ENCODE measurements around the gene GSDMA.
A peak's percentile ranks its signal among the peaks of the same experiment; 100 is the strongest.

Gene GSDMA

DNA sequence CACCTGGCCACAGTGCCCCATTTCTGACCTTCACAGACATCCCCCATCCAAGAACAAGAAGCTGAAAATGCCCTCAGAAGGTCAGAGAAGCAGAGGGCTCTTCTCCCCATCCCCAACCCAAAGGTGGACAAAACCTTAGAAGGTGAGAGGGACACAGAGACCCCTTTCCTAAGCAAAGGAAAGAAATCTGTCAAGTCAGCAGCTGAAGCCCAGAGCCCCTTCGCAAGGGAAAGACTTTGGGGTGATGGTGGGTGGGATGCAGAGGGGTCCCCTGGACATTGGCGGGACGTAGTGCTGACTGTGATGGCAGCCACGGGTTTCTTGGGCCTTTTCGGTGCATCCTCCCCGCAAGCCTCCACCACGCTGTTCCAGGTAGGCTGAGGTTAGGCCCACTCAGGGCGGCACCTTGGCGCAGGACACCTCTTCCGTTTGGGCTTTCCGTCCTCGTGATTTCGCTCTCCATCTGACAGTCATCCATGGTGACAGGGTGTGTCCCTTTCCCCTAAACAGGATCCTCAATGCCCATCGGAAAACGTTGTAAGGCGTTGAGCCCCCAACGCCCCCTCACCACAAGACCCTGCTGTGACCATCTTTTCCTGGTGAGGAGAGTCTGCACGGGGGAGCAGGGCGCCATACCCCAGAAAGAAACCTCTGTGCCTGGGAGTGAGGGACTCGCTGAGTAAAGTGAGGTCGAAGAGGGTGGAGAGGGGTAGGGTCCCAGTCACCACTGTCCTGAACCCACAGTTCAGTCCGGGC, 10.7 kb upstream of the GSDMA start:
- peak overlapping the region in 3 of 21 experiments; percentile 2 to 50 (median 16) for H3K27ac ChIP-seq
- peak overlapping the region in 6 of 7 experiments; percentile 7 to 47 (median 26) for H3K4me3 ChIP-seq

GRCh38 chr17:39952680-39953470, 9.9 kb upstream of the GSDMA start:
- H3K27ac ChIP-seq: peak overlapping the region in 14 of 21 experiments; percentile 16 to 81 (median 52)
- H3K4me3 ChIP-seq: peak overlapping the region; percentile 24 to 47 (median 37)

GRCh38 chr17:39953471-39953888, 9.3 kb upstream of the GSDMA start:
- Histone ChIP-seq H3K4me3 (peak overlapping the region; percentile 16 to 47 (median 37)), H3K27ac (peak overlapping the region in 14 of 21 experiments; percentile 31 to 81 (median 52))

DNA sequence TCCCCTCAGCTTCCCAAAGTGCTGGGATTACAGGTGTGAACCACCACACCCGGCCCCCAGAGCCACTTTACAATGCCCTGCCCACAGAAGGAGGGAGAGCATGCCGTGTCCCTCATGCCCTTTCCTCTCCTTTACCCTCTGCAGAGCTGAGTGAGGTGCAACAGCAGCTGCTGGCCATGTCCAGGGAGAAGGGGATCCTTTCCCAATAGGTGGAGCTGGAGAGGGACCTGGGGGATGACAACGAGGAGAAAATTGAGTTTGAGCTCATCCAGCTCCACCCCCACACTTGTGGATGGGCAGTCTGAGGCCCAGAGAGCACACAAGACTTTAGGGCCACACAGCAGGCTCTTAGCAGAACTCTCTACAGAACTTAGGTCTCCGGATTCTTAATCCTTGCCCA, 7.9 kb upstream of the GSDMA start:
- H3K4me3 ChIP-seq: no peak overlapping the region
- H3K27ac ChIP-seq: no peak overlapping the region

- H3K27ac ChIP-seq: no peak overlapping the region
- no peak overlapping the region for H3K4me3 ChIP-seq
Measured at GRCh38 chr17:39955726-39956225, 7.0 kb upstream of the GSDMA start.

- Histone ChIP-seq H3K27ac (peak overlapping the region in 1 of 21 experiments; percentile 6), H3K4me3 (no peak overlapping the region)
Measured at GRCh38 chr17:39960524-39961041, 2.2 kb upstream of the GSDMA start.

- H3K4me3 ChIP-seq: no peak overlapping the region
Measured at GRCh38 chr17:39963829-39964228, 1.0 kb downstream of the GSDMA start.

GRCh38 chr17:39965017-39965699, 2.4 kb downstream of the GSDMA start:
- H3K4me3 ChIP-seq: no peak overlapping the region
- H3K27ac ChIP-seq: peak overlapping the region in 1 of 21 experiments; percentile 1

More at GRCh38 chr17:39963829-39964228, 1.0 kb downstream of the GSDMA start:
- peak overlapping the region in 7 of 21 experiments; percentile 9 to 68 (median 37) for H3K27ac ChIP-seq

GRCh38 chr17:39966771-39967170, 4.0 kb downstream of the GSDMA start:
- peak overlapping the region in 4 of 21 experiments; percentile 15 to 54 (median 50) for H3K27ac ChIP-seq
- H3K4me3 ChIP-seq: no peak overlapping the region

- H3K27ac ChIP-seq: peak overlapping the region in 2 of 21 experiments; percentile 27 to 35
- H3K4me3 ChIP-seq: no peak overlapping the region
Measured at GRCh38 chr17:39968761-39969160, 6.0 kb downstream of the GSDMA start.

DNA sequence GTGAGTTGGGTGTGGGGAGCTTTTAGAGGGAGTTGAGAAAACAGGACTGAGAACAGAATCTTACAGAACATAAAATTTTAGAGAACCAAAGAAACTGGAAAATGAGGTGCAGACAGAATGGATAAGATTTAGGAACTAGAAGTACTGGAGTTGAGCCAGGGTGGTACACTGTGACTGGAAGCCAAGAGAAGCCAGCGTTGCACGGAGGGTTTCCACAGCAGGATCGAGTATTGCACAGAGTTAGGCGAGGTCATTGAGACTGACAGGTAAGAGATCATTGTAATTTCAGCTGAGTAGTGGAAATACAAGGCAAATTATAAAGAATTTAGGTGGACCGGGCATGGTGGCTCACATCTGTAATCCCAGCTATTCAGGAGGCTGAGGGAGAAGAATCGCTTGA, 6.6 kb downstream of the GSDMA start:
- no peak overlapping the region for H3K27ac ChIP-seq

DNA sequence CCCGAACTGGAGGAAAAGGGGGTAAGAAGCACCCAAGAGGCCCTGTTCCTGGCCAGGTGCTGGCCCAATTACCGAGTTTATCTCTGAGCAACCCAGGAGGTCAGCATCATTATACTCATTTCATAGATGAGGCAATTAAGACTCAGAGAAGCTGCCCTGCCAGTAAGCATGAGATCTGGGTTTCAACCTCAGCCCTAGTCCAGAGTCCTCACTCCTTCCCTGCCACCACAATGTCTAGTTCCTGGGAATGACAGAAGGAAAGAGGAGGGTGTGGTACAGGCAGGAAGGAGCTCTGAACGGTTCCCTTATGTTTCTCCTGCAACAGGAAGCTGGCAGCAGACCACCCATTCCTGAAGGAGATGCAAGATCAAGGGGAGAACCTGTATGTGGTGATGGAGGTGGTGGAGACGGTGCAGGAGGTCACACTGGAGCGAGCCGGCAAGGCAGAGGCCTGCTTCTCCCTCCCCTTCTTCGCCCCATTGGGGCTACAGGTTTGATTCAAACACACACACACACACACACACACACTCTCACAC, 7.4 kb downstream of the GSDMA start:
- H3K4me3 ChIP-seq: no peak overlapping the region
- peak overlapping the region in 1 of 21 experiments; percentile 1 for H3K27ac ChIP-seq

More for the DNA sequence above, 6.6 kb downstream of the GSDMA start:
- H3K4me3 ChIP-seq: no peak overlapping the region

DNA sequence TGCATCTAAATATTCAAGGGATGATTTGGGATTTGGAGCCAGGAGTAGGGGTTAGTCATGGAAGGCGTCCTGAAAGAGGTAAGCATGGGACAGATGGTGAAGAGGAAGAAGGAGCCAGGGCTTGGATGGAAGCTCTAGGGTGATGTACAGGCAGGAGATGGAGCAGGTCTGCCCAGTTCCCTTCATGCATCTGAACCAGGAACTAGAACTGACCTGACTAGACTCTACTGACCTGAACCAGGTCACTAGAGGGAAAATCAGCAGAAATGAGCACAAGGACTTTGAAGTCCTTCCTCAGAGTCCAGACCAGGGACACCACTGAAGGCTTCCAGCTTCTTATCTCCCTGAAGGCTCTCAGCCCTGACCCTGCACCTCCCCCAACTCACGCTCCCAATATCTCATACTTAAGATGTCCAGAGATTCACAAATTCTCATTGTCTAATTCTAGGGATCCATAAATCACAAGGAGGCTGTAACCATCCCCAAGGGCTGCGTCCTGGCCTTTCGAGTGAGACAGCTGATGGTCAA, 8.3 kb downstream of the GSDMA start:
- Histone ChIP-seq H3K4me3 (no peak overlapping the region), H3K27ac (peak overlapping the region in 1 of 21 experiments; percentile 73)

DNA sequence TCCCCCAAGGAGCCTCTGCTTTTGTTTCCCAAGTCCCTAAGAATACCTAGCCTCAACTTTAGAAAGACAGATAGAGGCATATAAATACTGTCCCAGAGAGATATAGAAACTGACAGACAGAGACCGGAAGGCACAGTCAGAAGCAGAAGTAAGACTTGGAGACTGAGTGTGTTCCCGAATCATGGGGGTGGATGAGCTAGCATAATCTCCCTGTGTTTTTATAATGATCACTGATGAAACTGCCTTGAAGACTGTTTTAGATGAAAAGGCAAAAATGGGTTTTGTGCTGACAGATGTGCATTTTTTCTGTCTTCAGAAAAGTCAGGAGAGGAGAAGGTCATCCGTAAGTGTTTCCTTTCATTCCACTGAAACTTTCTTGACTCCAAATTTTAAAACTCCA, 9.5 kb downstream of the GSDMA start:
- peak overlapping the region in 7 of 21 experiments; percentile 23 to 73 (median 42) for H3K27ac ChIP-seq
- H3K4me3 ChIP-seq: no peak overlapping the region

DNA sequence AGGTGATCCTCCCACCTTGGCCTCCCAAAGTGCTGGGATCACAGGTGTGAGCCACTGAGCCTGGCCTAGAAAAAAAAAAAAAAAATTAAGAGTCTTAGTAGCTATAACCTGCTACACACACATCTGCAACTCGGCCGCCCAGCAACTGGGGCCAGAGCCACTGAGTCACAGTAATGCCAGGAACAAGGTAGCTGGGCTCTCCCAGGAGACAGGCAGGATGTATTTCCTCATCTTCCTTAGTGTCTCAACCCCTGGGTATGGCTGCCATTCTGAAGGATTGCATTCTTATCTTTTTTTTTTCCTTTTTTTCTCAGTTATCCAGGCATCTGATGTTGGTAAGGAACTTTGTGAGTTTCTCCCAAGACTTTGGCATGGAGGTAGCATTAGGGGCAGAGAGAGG, 10.7 kb downstream of the GSDMA start:
- H3K4me3 ChIP-seq: no peak overlapping the region
- H3K27ac ChIP-seq: peak overlapping the region in 1 of 21 experiments; percentile 30

- Histone ChIP-seq H3K27ac (peak overlapping the region in 1 of 21 experiments; percentile 30), H3K4me3 (no peak overlapping the region)
Measured at GRCh38 chr17:39974433-39974832, 11.6 kb downstream of the GSDMA start.

- no peak overlapping the region for H3K4me3 ChIP-seq
- H3K27ac ChIP-seq: no peak overlapping the region
Measured at GRCh38 chr17:39975801-39976200, 13.0 kb downstream of the GSDMA start.

GRCh38 chr17:39979016-39979670, 16.3 kb downstream of the GSDMA start:
- Histone ChIP-seq H3K27ac (peak overlapping the region in 18 of 21 experiments; percentile 70 to 100 (median 98)), H3K4me3 (no peak overlapping the region)

All from skin epidermis (tissue), 12 donors.